HG03045 (cell line): ENCODE measurements around the gene GATD1.
A peak's percentile ranks its signal among the peaks of the same experiment; 100 is the strongest.
"Not testable (repeated sequence)": the region's sequence is repeated elsewhere in the genome, so short reads cannot be mapped to it uniquely, and the experiment has no call there.

Experiments
- ATAC-seq: cut with Tn5 transposase; IDR thresholded peaks from one replicate; pipeline ENCODE4 v1.9.1; 2021; ENCODE audit warnings: mild to moderate bottlenecking, moderate library complexity; ENCODE audit not compliant: unreplicated experiment

Gene GATD1

DNA sequence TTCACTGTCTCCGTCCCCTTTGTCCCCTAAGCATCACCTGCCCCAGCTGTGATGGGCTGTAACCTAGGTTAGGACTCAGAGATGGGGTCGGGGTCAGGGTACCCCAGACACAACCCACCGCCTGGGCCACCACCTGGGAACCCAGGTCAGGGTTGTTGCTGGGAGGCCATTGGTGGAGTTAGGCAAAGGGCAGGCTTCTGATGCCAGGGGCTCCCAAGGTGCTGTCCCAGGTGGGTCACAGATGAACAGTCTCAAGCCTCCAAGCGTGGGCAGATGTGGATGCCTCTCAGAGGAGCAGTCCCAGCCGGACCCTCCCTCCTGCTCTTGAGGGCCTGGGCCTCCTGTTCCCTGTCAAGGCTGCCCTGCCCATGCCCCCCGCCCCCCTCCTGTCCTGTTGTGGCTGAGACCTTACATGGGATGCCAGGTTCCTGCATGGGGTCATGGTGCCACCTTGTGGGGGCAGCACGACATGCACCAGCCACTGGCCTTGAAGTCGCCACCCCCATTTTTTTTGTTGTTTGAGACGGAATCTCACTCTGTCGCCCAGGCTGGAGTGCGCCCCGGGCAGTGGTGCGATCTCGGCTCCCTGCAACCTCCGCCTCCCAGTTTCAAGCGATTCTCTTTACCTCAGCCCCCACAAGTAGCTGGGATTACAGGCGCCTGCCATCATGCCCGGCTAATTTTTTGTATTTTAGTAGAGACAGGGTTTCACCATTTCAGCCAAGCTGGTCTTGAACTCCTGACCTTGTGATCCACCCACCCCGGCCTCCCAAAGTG, 12.1 kb downstream of the GATD1 start:
- no peak for ATAC-seq

DNA sequence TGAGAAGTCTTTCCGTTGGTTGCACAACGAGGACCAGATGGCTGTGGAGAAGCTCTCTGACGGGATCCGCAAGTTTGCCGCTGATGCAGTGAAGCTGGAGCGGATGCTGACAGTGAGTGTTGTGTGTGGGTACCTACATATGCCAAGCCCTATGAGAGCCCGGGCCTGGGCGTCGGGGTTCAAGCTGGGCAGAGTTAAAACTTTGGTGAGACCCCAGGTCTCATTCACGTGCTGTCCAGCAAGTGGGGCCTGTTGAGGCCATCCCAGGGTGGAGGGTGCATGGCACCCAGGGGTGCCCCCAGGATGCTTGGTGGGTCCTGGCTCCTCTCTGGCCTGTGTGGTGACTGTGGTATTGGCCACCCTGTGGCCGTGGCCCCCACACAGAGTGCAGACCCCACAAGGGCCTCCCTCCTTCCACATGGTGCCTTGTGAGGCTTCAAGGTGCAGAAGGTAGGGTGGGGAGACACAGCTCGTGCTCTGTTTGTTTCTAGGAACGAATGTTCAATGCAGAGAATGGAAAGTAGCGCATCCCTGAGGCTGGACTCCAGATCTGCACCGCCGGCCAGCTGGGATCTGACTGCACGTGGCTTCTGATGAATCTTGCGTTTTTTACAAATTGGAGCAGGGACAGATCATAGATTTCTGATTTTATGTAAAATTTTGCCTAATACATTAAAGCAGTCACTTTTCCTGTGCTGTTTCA, 12.8 kb downstream of the GATD1 start:
- no peak for ATAC-seq

DNA sequence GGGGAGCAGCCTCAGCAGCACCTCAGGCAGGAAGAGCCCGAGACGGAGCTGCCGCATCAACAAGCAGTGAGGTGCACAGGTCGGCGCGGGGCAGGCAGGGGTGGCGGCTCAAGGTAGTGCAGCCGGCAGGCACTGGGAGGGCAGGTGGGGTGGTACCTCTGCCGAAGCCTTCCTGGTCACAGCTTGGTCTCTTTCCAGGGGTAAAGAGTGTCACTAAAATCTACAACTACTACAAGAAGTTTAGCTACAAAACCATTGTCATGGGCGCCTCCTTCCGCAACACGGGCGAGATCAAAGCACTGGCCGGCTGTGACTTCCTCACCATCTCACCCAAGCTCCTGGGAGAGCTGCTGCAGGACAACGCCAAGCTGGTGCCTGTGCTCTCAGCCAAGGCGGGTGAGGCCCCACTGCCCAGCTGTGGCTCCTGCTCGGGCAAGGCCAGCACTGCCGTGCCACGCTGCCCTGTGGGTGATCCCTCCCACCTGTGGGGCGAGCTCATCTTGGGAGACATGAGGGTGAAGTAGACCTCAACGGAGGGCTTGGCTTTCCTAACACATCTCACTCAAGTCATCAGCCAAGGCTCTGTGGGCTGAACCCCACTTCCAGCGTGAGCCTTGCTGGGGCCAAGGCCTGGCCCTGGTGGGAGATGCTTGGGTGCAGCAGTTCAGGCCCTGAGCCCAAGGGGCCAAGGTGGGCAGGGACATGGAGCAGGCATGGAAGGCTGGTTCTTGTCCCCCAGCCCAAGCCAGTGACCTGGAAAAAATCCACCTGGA, 13.6 kb downstream of the GATD1 start:
- no peak for ATAC-seq

DNA sequence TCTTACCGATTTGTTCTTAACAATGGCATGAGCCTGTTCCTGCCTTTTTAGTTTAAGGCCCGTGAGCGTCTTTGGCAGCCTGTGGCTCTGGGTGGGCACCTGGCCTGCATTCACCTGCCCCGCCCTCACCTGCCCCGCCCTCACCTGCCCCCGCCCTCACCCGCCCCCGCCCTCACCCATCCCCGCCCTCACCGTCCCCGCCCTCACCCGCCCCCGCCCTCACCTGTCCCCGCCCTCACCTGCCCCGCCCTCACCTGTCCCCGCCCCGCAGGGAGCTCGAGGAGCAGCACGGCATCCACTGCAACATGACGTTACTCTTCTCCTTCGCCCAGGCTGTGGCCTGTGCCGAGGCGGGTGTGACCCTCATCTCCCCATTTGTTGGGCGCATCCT, 14.2 kb downstream of the GATD1 start:
- ATAC-seq, result no peak

DNA sequence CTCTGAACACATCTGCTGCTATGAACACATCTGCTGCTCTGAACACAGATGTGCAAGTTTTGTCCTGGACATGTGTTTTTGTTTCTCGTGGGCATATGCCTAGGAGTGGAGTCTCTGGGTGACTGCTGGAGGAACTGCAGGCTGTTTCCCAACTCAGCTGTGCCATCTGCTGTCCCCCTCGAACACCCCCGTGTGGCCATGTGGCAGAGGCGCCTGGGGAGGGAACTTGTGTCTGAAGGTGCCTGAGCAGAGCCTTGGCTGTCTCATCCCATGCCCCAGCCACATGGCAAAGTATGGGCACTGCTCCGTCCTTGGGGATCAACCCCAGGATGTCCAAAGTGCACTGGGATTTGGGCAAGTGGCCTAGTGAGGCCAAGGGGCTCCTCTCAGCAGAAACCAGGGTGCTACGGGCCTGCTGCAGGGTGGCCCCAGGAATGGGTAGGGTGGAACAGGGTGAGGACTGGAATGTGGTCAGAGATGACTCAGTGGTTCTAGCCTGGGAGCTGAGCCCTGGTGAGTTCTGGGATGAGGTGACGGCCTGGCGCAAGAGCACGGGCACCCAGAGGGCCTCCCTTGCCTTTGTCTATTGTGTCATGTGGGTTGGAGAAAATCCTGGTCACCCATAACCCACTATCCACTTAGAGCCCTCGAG, 14.7 kb downstream of the GATD1 start:
- ATAC-seq, result no peak

DNA sequence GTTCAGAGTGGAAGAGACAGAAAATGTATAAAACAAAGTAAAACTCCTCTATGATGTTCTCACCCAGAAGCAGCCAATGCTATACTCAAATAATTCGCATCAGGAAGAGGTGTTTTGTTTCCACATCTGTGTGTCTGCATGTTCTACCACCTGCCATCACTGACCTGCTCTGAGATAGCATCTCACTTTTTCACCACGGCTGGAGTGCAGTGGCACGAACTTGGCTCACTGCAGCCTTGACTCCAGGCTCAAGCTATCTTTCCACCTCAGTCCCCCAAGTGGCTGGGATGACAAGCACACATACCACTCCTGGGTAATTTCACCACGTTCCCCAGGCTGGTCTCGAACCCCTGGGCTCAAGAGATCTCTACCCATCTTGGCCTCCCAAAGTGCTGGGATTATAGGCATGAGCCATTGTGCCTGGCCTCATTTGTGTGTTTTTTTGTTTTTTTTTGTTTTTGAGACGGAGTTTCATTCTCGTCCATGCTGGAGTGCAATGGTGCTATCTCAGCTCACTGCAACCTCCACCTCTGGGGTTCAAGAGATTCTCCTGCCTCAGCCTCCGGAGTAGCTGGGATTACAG, 15.7 kb downstream of the GATD1 start:
- no peak for ATAC-seq

DNA sequence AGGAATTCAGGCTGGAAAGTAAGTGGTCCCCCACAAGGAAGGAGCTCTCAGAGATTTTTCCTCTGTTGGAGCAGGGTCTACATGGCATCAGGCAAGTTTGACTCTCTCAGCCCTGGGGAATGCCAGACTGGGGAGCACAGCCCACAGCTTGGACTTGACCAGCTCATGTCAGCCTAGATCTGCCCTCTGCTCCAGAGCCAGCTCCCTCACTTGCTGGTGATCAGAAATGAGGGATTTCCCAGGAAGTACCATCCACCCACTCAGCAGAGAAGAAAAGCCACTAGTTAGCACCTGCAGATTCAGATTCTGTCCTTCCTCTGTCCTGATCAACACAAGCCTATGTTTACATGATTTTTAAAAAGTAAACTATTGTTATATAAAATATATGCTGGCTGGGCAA, 17.1 kb downstream of the GATD1 start:
- no peak for ATAC-seq

DNA sequence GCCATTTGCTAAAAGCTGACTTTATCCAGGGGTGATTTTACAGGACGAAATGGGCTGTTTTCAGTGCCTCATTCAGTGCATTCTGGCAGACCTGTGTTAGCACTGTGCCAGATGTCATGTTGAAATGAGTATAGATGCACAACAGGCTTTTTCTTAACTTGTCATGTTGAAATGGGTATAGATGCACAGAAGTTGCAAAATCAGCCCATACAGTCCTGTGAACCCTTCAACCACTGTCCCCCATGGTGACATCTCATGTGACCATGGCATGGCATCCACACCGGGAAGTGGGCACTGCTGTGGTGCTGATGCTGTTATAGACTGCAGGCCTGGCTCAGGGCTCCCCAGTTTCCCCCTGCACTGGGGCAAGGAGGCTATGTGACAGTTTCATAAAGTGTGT, 27.6 kb downstream of the GATD1 start:
- no peak for ATAC-seq

DNA sequence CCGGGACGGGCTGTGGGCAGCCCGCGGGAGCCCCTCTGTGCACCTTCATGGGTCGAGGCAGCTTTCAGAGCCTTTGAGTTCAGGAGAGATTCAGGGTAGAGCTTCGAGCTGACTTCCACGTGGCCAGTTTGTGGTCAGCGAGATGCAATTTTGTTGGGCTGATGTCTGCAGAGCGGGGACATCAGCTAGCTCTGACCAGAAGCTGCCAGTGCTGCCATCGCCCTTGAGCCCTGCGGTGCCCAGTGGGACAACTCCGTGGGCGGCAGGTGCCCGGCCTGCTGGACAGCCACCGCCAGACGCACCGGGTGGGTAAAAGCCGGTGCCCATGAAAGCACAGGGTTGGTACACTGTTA, 29.3 kb downstream of the GATD1 start:
- peak; percentile 10 for ATAC-seq

DNA sequence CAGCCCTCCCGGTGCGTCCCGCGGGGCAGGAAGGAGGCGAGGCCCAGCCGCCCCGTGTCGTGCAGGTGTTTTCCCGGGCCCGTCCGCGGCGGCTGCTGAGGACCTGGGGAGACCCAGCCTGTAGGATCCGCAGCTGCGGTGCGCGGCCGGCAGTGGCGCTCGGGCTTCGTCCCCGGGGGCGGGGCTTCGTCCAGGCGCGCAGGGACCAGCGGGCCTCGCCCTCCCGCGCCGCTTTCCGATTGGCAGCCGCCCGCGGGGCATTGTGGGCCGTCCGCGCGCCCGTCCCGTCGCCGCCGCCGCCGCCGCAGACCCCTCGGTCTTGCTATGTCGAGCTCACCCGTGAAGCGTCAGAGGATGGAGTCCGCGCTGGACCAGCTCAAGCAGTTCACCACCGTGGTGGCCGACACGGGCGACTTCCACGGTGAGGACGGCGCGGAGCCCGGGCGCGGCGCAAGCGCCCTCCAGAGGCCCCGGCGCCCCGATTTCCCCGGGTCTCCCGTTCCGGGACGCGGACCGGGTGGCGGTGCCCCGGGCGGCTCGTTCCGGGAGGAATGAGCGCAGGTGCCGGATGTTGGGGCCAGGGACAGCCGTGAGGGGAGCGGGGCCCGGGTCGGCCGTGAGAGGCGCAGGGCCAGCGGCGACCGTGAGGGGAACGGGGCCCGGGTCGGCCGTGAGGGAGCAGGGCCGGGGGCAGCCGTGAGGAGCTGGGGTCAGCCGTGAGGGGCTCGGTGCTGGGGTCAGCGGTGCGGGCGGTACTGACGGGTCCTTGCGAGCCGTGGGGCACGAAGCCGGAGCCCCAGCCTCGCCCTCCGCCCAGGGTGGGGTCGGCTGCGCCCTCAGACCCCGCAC, 29.9 kb downstream of the GATD1 start, which contains the start of gene TALDO1:
TALDO1 (plus strand) TSS at position 307 of the 849 bp plus-strand sequence; CDS start at position 325, 18 bp downstream.
- peak; percentile 89 for ATAC-seq

DNA sequence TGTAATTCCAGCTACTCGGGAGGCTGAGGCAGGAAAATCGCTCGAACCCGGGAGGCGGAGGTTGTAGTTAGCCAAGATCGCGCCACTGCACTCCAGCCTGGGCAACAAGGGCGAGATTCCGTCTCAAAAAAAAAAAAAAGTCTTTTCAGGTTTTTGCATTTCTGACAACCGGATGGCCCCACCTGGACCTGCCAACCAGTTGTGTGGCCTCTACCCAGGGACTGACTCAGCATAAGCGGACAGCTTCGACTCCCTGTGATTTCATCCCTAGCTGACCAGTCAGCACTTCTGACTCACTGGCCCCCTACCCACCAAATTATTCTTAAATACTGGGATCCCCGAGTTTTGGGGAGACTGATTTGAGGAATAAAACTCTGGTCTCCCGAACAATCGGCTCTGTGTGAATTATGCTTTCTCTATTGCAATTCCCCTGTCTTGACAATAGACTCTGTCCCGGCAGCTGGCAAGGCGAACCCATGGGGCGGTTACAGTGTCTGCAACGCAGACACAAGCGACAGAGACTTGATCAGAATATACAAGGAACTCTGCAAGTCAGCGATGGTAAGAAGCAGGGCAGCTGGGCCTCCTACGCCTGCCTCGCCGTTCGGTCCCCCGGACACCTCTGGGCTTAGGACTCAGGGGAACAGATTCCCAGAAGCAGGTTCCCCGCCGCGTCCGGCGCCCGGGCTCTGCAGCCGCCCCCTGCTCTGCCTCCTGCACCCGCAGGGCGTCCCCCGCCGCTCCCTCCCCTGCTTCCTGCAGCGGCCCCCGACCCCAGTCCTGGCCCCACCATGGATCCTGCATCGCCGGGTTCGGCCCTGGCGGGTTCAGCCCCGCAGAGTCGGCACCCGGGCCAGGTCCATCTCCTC, 30.8 kb downstream of the GATD1 start:
- peak; percentile 22 for ATAC-seq

DNA sequence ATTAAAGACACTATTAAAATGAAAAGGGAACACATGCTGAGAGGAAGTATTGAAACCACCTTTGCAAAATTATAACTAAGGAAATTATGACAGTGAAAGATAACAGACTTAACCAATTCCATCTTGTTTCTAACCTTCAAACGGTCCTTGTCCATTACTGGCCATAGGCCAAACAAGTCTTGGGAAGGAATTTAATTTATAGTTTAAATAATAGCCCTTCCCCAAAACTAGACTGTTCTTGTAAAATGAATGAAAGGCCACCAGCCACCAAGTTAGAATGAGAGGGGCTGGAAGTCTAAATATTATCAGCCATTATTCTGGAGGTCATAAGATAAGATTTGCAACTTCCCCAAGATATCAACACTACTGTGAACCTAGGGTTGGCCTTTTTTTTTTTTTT, 31.9 kb downstream of the GATD1 start:
- ATAC-seq, result no peak

DNA sequence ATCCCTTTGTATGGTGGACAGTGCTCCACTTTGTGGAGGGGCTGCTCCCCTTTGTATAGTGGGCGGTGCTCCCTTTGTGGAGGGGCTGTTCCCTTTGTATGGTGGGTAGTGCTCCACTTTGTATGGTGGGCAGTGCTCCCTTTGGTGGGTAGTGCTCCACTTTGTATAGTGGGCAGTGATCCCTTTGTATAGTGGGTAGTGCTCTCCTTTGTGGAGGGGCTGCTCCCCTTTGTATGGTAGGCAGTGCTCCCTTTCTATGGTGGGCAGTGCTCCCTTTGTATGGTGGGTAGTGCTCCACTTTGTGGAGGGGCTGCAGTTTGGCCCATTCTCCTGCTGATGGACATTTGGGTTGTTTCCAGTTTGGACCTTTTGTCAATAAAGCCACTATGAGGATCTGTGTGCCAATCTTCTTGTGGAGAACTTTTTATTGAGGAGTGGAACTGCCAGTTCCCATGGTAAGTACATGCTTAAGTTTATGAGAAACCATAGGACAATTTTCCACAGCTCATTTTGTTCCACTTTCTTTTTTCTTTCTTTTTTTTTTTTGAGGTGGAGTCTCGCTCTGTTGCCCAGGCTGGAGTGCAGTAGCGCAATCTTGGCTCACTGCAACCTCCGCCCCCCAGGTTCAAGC, 34.6 kb downstream of the GATD1 start:
- no peak for ATAC-seq

DNA sequence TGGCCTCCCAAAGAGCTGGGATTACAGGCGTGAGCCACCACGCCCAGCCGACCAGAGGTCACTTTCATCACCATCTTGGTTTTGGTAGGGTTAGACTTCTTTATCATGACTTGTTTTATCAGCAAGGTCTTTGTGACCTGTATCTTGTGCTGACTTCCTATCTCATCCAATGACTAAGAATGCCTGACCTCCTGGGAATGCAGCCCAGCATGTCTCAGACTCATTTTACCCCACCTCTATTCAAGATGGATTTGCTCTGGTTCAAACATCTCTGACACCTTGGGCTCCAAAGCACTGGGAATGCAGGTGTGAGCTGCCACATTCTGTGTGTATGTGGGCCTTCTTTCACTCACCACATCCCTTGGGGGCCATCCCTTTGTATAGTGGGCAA, 35.1 kb downstream of the GATD1 start:
- no peak for ATAC-seq

DNA sequence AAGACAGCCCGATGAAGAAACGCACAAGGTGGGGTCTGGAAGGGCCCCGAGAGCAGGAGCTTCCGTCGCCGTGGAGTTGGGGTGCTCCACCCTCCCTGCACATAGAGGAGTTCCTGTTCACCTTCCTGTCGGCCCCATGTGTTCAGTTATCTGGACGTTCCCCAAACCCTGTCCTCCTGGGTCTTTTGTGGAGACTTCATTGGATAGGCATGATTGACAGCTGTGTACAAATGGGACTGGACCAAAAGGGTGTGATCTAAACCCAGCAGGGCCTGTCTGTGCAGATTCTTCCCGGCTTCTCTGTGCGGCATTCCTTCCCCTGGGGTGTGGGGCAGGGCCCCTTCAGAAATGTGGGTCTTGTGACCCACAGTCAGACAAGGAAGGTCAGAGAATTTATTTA, 39.4 kb downstream of the GATD1 start:
- not testable (repeated sequence) for ATAC-seq

DNA sequence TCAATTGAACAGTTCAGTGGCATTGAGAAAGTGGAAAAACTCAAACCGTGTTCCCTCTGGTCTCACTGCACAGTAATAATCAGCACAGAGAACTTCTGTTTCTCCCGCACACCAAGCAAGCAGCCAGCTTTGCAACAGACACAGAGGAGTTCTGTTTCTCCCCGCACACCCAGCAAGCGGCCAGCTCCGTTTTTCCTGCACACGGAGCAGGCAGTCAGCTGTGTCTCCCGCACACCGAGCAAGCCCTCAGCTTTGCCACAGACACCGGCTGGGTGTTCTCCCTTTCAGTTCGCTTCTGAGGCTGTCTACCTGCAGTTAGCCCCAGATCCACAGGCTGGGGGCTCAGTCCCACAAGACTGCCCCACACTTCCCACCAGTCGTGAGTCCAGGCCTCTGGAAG, 39.9 kb downstream of the GATD1 start:
- no peak for ATAC-seq

DNA sequence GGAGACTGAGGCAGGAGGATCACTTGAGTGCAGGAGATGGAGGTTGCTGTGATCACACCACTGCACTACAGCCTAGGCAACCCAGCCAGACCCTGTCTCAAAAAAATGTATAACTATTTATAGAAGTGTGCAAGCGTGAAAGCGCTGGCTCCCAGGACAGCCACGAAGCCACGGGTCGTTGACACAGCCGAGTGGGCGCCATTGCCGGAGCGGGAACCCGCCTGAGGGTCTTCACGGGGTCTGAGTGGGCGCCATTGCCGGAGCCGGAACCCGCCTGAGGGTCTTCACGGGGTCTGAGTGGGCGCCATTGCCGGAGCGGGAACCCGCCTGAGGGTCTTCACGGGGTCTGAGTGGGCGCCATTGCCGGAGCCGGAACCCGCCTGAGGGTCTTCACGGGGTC, 42.7 kb downstream of the GATD1 start:
- not testable (repeated sequence) for ATAC-seq

DNA sequence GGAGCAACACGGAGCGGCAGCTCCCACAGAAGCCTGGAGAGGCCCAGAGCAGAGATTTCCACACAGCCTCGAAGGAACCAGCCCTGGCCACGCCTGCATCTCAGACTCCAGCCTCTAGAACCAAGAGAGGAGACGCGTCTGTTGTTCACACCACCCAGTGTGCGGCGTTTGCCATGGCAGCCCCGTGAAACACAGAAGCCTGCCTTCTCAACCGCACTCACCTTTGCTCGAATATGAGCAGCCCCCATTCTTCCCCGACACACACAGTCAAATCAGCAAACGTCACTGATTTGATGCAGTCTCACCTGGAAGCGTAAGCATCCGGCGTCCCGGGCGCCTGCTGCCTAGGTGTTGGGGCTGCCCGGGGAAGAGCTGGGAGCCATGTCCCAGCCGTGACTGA, 44.2 kb downstream of the GATD1 start:
- ATAC-seq, result no peak
